Nephron (organoid): ENCODE data around the gene IREB2.

ENCODE experiments used
- H3K27ac Mint-ChIP-seq, 3 experiments: 2 replicates each; pipeline ENCODE4 v1.8.0; 2020; ENCODE audit warnings: mixed read lengths in 3 of 3, mild to moderate bottlenecking in 2 of 3, moderate library complexity in 1 of 3
- H3K27me3 Mint-ChIP-seq: 2 replicates; pipeline ENCODE4 v1.8.0; 2021; ENCODE audit warnings: low read depth, mild to moderate bottlenecking, moderate library complexity, mixed read lengths
- H3K36me3 Mint-ChIP-seq: 2 replicates; pipeline ENCODE4 v1.8.0; 2020; ENCODE audit warnings: low read depth, mixed read lengths
- H3K4me1 Mint-ChIP-seq: 2 replicates; pipeline ENCODE4 v1.8.0; 2020; ENCODE audit warnings: mixed read lengths
- H3K4me3 Mint-ChIP-seq, 3 experiments: 2 replicates each; pipeline ENCODE4 v1.8.0; 2020; ENCODE audit warnings: mild to moderate bottlenecking in 3 of 3, mixed read lengths in 3 of 3, moderate library complexity in 2 of 3
- H3K9me3 Mint-ChIP-seq: 2 replicates; pipeline ENCODE4 v1.8.0; 2020; ENCODE audit warnings: mixed read lengths
- TF ChIP-seq, protein P1 (sequence below), 3 experiments: fragments of 200-600 bp; sonication (generic); IDR thresholded peaks; one replicate each; pipeline ENCODE4 v1.5.0; 2021; ENCODE audit warnings: antibody characterized with exemption in 3 of 3; ENCODE audit not compliant: unreplicated experiment in 3 of 3

IREB2 gene

DNA sequence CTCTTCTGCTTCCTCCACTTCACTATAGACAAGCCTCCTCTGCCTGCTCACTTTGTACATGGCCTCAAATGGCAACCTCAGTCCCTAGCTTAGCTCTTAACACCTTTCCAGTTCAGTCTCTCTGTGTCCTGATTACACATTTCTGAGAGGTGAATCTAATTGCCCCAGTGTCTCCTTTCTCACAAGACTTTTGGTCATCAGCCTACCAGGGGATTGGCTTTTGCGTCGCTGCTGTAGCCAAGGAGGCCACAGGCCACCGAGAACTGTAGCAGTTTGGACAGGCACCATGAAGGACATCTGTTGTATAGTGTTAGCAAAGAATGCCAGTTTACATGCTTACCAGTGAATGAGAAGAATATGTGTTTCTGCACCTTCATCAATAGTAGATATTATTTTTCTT, 8.5 kb downstream of the IREB2 start:
- Mint-ChIP-seq H3K4me1 (peaks cover 18% of the 10 kb centered on the region), H3K27ac (no peak overlapping the region), H3K27me3 (no peaks in the 10 kb centered on the region), H3K4me3 (no peak overlapping the region), H3K9me3 (no peaks in the 10 kb centered on the region), H3K36me3 (peaks cover 58% of the 10 kb centered on the region)
- TF ChIP-seq, protein P1, sequence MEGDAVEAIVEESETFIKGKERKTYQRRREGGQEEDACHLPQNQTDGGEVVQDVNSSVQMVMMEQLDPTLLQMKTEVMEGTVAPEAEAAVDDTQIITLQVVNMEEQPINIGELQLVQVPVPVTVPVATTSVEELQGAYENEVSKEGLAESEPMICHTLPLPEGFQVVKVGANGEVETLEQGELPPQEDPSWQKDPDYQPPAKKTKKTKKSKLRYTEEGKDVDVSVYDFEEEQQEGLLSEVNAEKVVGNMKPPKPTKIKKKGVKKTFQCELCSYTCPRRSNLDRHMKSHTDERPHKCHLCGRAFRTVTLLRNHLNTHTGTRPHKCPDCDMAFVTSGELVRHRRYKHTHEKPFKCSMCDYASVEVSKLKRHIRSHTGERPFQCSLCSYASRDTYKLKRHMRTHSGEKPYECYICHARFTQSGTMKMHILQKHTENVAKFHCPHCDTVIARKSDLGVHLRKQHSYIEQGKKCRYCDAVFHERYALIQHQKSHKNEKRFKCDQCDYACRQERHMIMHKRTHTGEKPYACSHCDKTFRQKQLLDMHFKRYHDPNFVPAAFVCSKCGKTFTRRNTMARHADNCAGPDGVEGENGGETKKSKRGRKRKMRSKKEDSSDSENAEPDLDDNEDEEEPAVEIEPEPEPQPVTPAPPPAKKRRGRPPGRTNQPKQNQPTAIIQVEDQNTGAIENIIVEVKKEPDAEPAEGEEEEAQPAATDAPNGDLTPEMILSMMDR (IDR thresholded peaks at IDR 0.05; ENCODE audit: unreplicated experiment in 3 of 3) = no peak

DNA sequence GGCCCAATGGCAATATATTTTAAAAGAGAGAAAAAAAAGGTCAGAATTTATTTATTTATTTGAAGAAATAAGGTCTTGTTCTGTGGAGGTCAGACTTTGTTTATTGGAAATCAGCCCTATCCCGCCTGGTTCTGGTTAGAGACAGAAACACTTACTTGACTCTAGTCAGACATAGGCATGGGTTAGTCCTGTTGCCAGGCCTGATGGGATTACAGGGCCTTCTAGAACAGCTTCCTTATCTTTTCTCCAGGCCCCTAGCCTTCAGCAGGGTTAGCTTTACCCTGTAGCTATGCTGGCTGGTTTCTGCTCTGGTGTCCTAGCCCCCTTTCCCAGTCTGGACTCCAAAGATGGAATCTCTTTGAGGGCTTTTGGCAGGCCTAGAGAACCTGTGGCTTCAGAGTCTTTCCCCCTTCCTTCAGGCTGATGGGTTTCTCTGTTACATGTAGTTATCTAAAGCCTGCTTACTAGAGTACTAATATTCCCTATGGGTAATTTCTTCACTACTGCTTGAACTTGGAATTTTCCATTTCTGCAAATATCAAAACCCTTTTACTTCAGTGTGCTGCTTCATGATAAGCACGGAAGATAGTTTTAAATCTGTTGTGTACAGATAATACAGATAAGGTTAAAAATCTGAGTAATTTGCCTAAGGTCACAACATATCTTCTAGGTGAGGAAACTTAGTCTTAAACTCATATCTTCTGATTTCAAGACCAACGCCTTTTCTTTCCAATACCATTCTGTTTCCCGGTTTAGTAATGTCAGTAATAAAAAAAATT, 10.6 kb downstream of the IREB2 start:
- Mint-ChIP-seq H3K4me3 (no peak overlapping the region), H3K36me3 (peaks cover 53% of the 10 kb centered on the region), H3K4me1 (peaks cover 28% of the 10 kb centered on the region), H3K9me3 (no peaks in the 10 kb centered on the region), H3K27me3 (no peaks in the 10 kb centered on the region), H3K27ac (no peak overlapping the region)
- TF ChIP-seq, protein P1 (IDR thresholded peaks at IDR 0.05; ENCODE audit: unreplicated experiment in 3 of 3) = no peak

DNA sequence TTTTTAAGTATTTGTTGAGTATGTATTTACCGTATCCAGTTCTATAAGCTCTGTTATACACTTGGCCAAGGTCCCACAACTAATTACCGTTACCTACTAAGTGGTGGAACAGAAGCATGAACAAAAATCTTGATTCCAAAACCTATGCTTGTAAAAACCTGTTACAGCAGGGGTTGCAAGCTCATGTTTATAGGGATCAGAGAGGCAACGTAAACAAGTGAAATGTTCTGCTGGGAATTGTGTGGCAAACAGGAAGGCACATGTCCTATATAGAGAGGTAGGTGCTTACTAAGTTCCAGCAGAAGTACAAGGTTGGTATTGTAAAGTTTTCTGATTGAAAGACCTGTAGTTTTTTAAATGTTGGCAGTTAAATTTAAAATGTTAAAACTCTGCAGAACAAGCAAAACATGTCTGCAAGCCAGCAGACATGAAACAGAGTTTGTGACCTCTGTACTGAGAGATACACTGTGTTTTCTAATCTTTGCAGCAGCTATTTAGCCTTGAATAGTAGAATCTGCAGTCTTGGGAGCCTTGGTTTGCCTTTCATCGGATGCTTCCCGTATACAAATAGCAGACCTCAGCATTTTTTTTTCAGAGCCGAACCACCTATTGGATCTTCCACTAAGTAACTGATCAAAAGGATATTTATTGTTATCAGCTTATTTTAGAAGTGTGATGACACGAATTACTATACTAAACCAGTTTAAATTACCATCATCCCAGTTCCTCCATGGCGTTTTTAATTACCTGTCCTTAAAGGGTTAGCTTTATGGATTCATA, 11.4 kb downstream of the IREB2 start:
- Mint-ChIP-seq H3K27ac (no peak overlapping the region), H3K4me1 (peaks cover 34% of the 10 kb centered on the region), H3K27me3 (no peaks in the 10 kb centered on the region), H3K36me3 (peaks cover 48% of the 10 kb centered on the region), H3K9me3 (no peaks in the 10 kb centered on the region), H3K4me3 (no peak overlapping the region)
- TF ChIP-seq, protein P1 (IDR thresholded peaks at IDR 0.05; ENCODE audit: unreplicated experiment in 3 of 3) = no peak

DNA sequence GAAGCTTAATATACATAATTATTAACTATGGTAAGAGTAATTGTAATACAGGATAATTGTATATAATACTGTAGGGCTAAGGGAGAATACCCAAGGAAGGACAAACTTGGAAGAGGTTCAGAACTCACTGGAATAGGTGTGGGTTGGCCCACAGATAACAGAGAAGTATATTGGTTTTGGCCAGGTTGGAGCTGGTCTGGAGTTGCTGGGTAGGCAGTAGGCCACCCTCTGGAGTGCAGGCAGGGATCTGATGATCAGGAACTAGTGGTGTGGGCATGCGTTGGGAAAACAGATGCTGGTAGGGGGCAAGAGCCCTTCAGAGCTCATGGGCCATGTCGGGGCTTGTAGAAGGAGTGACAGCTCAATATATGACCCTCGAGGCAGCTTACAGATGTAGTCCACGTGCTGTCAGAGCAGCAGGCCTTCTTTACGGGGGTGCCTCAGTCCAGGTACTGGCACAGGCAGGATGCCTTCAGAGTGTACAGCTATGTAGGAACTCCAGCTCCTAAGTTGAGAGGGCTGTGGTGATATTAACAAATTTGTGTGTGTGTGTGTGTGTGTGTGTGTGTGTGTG, 12.4 kb downstream of the IREB2 start:
- Mint-ChIP-seq H3K27ac (no peak overlapping the region), H3K4me3 (no peak overlapping the region), H3K36me3 (peaks cover 44% of the 10 kb centered on the region), H3K4me1 (peaks cover 44% of the 10 kb centered on the region), H3K9me3 (no peaks in the 10 kb centered on the region), H3K27me3 (no peaks in the 10 kb centered on the region)
- TF ChIP-seq, protein P1 (IDR thresholded peaks at IDR 0.05; ENCODE audit: unreplicated experiment in 3 of 3) = no peak

DNA sequence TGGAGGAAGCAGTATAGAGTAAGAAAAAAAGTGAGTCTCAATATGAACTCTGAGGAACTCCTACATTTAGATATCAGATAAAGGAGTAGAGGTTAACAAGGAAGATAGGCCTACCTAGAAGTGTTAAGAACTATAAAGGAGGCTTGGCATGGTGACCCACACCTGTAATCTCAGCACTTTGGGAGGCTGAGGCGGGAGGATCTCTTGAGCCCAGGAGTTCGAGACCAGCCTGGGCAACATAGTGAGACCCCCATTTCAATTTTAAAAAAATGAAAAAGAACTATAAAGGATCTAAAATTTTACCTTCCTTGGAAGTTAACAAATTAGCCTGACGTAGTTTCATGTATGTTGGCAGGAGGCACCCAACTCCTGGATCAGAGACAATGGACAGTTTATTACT, 14.5 kb downstream of the IREB2 start:
- Mint-ChIP-seq H3K27ac (no peak overlapping the region), H3K36me3 (peaks cover 25% of the 10 kb centered on the region), H3K4me3 (no peak overlapping the region), H3K27me3 (no peaks in the 10 kb centered on the region), H3K9me3 (no peaks in the 10 kb centered on the region), H3K4me1 (peaks cover 62% of the 10 kb centered on the region)
- TF ChIP-seq, protein P1 (IDR thresholded peaks at IDR 0.05; ENCODE audit: unreplicated experiment in 3 of 3) = no peak
